Suppressor macrophage treated with lipopolysaccharide for 4 hours (primary cell): ENCODE measurements around the gene RNF222.
"Not testable (repeated sequence)": the region's sequence is repeated elsewhere in the genome, so short reads cannot be mapped to it uniquely, and the experiment has no call there.

ENCODE experiments used
- DNase-seq: peaks from one replicate; pipeline ENCODE4 v3.0.0-alpha.2; 2020

The RNF222 gene

GRCh38 chr17:8409966-8410882 lies 12.6 kb upstream of the RNF222 start:
- peak; percentile 94 for DNase-seq

- DNase-seq, result no peak
Measured at GRCh38 chr17:8408371-8408770, 10.7 kb upstream of the RNF222 start.

GRCh38 chr17:8406174-8406573 lies 8.5 kb upstream of the RNF222 start:
- DNase-seq, result no peak

- DNase-seq, result no peak
Measured at GRCh38 chr17:8405499-8406016, 7.9 kb upstream of the RNF222 start.

- DNase-seq, result no peak
Measured at GRCh38 chr17:8402921-8403536, 5.4 kb upstream of the RNF222 start.

- no peak for DNase-seq
Measured at GRCh38 chr17:8401107-8401506, 3.5 kb upstream of the RNF222 start.

GRCh38 chr17:8398980-8399379 lies 1.4 kb upstream of the RNF222 start:
- no peak for DNase-seq

GRCh38 chr17:8394497-8394896 lies 3.1 kb downstream of the RNF222 start:
- not testable (repeated sequence) for DNase-seq

- DNase-seq, result no peak
Measured at GRCh38 chr17:8393470-8394231, 4.0 kb downstream of the RNF222 start.

GRCh38 chr17:8392674-8393469 lies 4.8 kb downstream of the RNF222 start:
- no peak for DNase-seq

- no peak for DNase-seq
Measured at GRCh38 chr17:8392274-8392673, 5.4 kb downstream of the RNF222 start.

- no peak for DNase-seq
Measured at GRCh38 chr17:8391711-8392110, 5.9 kb downstream of the RNF222 start.

GRCh38 chr17:8387914-8388651 lies 9.5 kb downstream of the RNF222 start:
- DNase-seq, result no peak

- no peak for DNase-seq
Measured at GRCh38 chr17:8386841-8387240, 10.8 kb downstream of the RNF222 start.

- no peak for DNase-seq
Measured at GRCh38 chr17:8384801-8385378, 12.7 kb downstream of the RNF222 start.

GRCh38 chr17:8383143-8383822 lies 14.3 kb downstream of the RNF222 start, which contains the start of gene RPL26:
TSS of gene RPL26 (minus strand) at chr17:8383193. CDS start at chr17:8382310, 883 bp downstream.
- DNase-seq, result peak; percentile 99

GRCh38 chr17:8382880-8383142 lies 14.8 kb downstream of the RNF222 start:
- DNase-seq, result no peak

- DNase-seq, result peak; percentile 5
Measured at GRCh38 chr17:8382052-8382879, 15.4 kb downstream of the RNF222 start.

- no peak for DNase-seq
Measured at GRCh38 chr17:8380049-8380448, 17.6 kb downstream of the RNF222 start.

GRCh38 chr17:8378117-8378516 lies 19.5 kb downstream of the RNF222 start:
- DNase-seq, result not testable (repeated sequence)
